Neural crest cell (in vitro differentiated cells): ENCODE results near the gene INTS2. TPM values are rescaled to one million over a fixed set of nuclear protein-coding genes. Genes with fewer than 3 reads are reported as not detected.

ENCODE experiments used
- DNase-seq: peaks from one replicate; pipeline ENCODE4 v3.0.0; 2021; ENCODE audit warnings: low read depth, mixed read lengths, low spot score
- H3K27ac Mint-ChIP-seq: one replicate; pipeline ENCODE4 v1.8.0; 2021; ENCODE audit warnings: mild to moderate bottlenecking, mixed read lengths; ENCODE audit not compliant: unreplicated experiment
- H3K27me3 Mint-ChIP-seq: 2 replicates; pipeline ENCODE4 v1.8.0; 2021; ENCODE audit warnings: low read depth, mild to moderate bottlenecking, mixed read lengths
- H3K36me3 Mint-ChIP-seq: 2 replicates; pipeline ENCODE4 v1.8.0; 2021; ENCODE audit warnings: low read depth, mild to moderate bottlenecking, mixed read lengths
- H3K4me1 Mint-ChIP-seq: 2 replicates; pipeline ENCODE4 v1.8.0; 2021; ENCODE audit warnings: mixed read lengths
- H3K4me3 Mint-ChIP-seq: one replicate; pipeline ENCODE4 v1.8.0; 2021; ENCODE audit warnings: mild to moderate bottlenecking, mixed read lengths
- H3K9me3 Mint-ChIP-seq: 2 replicates; pipeline ENCODE4 v1.8.0; 2021; ENCODE audit warnings: mixed read lengths
- CTCF ChIP-seq: fragments of 200-600 bp; sonication (generic); conservative IDR thresholded peaks from 2 replicates; pipeline ENCODE4 v1.5.0; 2021; ENCODE audit warnings: antibody characterized with exemption, mild to moderate bottlenecking
- long read RNA-seq: library from polyadenylated mRNA; unstranded; transcript quantifications from one replicate; pipeline ENCODE4 v2.0.0, GENCODE V29; 2020
- total RNA-seq: library from RNA; stranded (reverse); gene quantifications from 2 replicates; pipeline ENCODE4 v1.2.1, GENCODE V29; 2021

INTS2 gene
- 25.4 and 25.9 TPM in 2 replicates for total RNA-seq
- long read RNA-seq, full-length matches to known transcripts = 27 of 56 reads
- long read RNA-seq, partial matches to known transcripts = 22 of 56 reads
- long read RNA-seq, other reads (novel, unspliced or antisense) = 7 of 56 reads

- peaks cover 4% of the 10 kb centered on the region for H3K27me3 Mint-ChIP-seq
Measured at GRCh38 chr17:61927208-61928100, at the start of gene INTS2. TSS of gene INTS2 (minus strand) at chr17:61927982. CDS start at chr17:61926644, 1,338 bp downstream.

GRCh38 chr17:61974115-61974514 is 46.3 kb upstream of the INTS2 start:
- H3K4me3 Mint-ChIP-seq = no peak overlapping the region
- H3K36me3 Mint-ChIP-seq = peaks cover 13% of the 10 kb centered on the region
- no peak for DNase-seq
- no peaks in the 10 kb centered on the region for H3K4me1 Mint-ChIP-seq
- H3K9me3 Mint-ChIP-seq = no peaks in the 10 kb centered on the region
- H3K27ac Mint-ChIP-seq = no peak overlapping the region
- H3K27me3 Mint-ChIP-seq = no peaks in the 10 kb centered on the region
- TF ChIP-seq CTCF = no peak

More at GRCh38 chr17:61927208-61928100, at the start of gene INTS2:
- Mint-ChIP-seq H3K36me3 (peaks cover 4% of the 10 kb centered on the region), H3K4me3 (peak within 1 kb of the TSS; percentile 94), H3K9me3 (no peaks in the 10 kb centered on the region), H3K27ac (peak within 1 kb of the TSS; percentile 93), H3K4me1 (peaks cover 22% of the 10 kb centered on the region)
- DNase-seq = peak; percentile 88
- no peak for TF ChIP-seq CTCF

GRCh38 chr17:61972311-61972710 is 44.5 kb upstream of the INTS2 start:
- Mint-ChIP-seq H3K36me3 (peaks cover 14% of the 10 kb centered on the region), H3K4me1 (no peaks in the 10 kb centered on the region), H3K27ac (no peak overlapping the region), H3K9me3 (no peaks in the 10 kb centered on the region), H3K27me3 (no peaks in the 10 kb centered on the region), H3K4me3 (no peak overlapping the region)
- no peak for TF ChIP-seq CTCF
- no peak for DNase-seq

GRCh38 chr17:61970030-61970429 is 42.2 kb upstream of the INTS2 start:
- no peaks in the 10 kb centered on the region for H3K4me1 Mint-ChIP-seq
- no peak overlapping the region for H3K27ac Mint-ChIP-seq
- no peaks in the 10 kb centered on the region for H3K9me3 Mint-ChIP-seq
- no peak for DNase-seq
- H3K4me3 Mint-ChIP-seq = no peak overlapping the region
- H3K36me3 Mint-ChIP-seq = peaks cover 12% of the 10 kb centered on the region
- TF ChIP-seq CTCF = no peak
- H3K27me3 Mint-ChIP-seq = no peaks in the 10 kb centered on the region

- no peak overlapping the region for H3K27ac Mint-ChIP-seq
Measured at GRCh38 chr17:61968757-61969156, 41.0 kb upstream of the INTS2 start.

More at GRCh38 chr17:61968757-61969156, 41.0 kb upstream of the INTS2 start:
- H3K9me3 Mint-ChIP-seq = no peaks in the 10 kb centered on the region
- no peak overlapping the region for H3K4me3 Mint-ChIP-seq
- TF ChIP-seq CTCF = no peak
- H3K36me3 Mint-ChIP-seq = peaks cover 10% of the 10 kb centered on the region
- no peak for DNase-seq
- H3K4me1 Mint-ChIP-seq = no peaks in the 10 kb centered on the region
- H3K27me3 Mint-ChIP-seq = no peaks in the 10 kb centered on the region
